ENCODE measurements around the gene WHRN. TPM values are rescaled to one million over a fixed set of nuclear protein-coding genes. Genes with fewer than 3 reads are reported as not detected.

WHRN gene
- total and polyA plus RNA-seq, 2 of the 8 experiments (the other 6 are each of a cell fraction or from before 2014, with no cell fraction given), result 4.4 to 7.7 TPM

GRCh38 chr9:114460513-114461199 lies 44.6 kb downstream of the WHRN start:
- Histone ChIP-seq H4K8ac (ENCODE audit: extremely low read depth, insufficient read depth, low read length) (no peak overlapping the region), H3K23me2 (ENCODE audit: low read depth, low read length) (no peaks in the 10 kb centered on the region), H2BK15ac (ENCODE audit: low read length) (no peak overlapping the region), H3K4me2 (ENCODE audit: insufficient read depth in 1 of 2, low read depth in 2 of 2, low read length in 2 of 2) (no peak overlapping the region), H2BK12ac (ENCODE audit: low read depth, low read length) (no peak overlapping the region), H4K5ac (ENCODE audit: insufficient read length, low read depth, low read length) (no peak overlapping the region), H2BK120ac (replicated peaks; ENCODE audit: low read depth, low read length) (no peak overlapping the region), H3K4ac (replicated peaks; ENCODE audit: insufficient read length, low read depth, low read length) (no peak overlapping the region), H2AK5ac (ENCODE audit: low read depth, low read length) (no peak overlapping the region), H3K27me3 (replicated peaks in 1 of 4; ENCODE audit: control insufficient read depth in 3 of 4, extremely low read depth in 1 of 4, insufficient read depth in 3 of 4, low read length in 3 of 4) (no peaks in the 10 kb centered on the region), H3K4me1 (replicated peaks in 1 of 4; ENCODE audit: control insufficient read depth in 3 of 4, insufficient read depth in 4 of 4, low read length in 3 of 4) (peaks cover 5 to 13% (median 8%) of the 10 kb centered on the region in 4 experiments; a peak in 5 of 7 replicates), H3K27ac (ENCODE audit: low read depth, low read length) (no peak overlapping the region), H3K4me3 (ENCODE audit: extremely low read depth in 1 of 4, insufficient read depth in 2 of 4, low read depth in 3 of 4, low read length in 4 of 4) (no peak overlapping the region), H3K9ac (replicated peaks in 1 of 4; ENCODE audit: extremely low read depth in 1 of 4, low read depth in 3 of 4, low read length in 3 of 4) (no peak overlapping the region), H2BK5ac (ENCODE audit: low read depth, low read length) (no peak overlapping the region), H3K18ac (ENCODE audit: extremely low read depth, low read length) (no peak overlapping the region), H3K9me3 (ENCODE audit: insufficient read depth in 2 of 2, low read depth in 1 of 2, low read length in 1 of 2) (no peaks in the 10 kb centered on the region), H4K91ac (replicated peaks; ENCODE audit: insufficient read length, low read length) (no peak overlapping the region), H3K23ac (ENCODE audit: insufficient read length) (no peak overlapping the region), H3K79me1 (ENCODE audit: low read depth, low read length) (no peaks in the 10 kb centered on the region), H3K56ac (replicated peaks; ENCODE audit: insufficient read length, low read depth, low read length) (no peak overlapping the region), H2BK20ac (ENCODE audit: low read length) (no peak overlapping the region), H3K36me3 (ENCODE audit: control insufficient read depth in 2 of 4, insufficient read depth in 4 of 4, low read length in 3 of 4) (no peaks in the 10 kb centered on the region), H2AFZ (ENCODE audit: low read length) (no peak overlapping the region), H3K79me2 (ENCODE audit: control insufficient read depth in 1 of 2, insufficient read depth in 2 of 2, low read length in 2 of 2) (no peaks in the 10 kb centered on the region), H4K20me1 (replicated peaks in 1 of 2; ENCODE audit: control insufficient read depth in 1 of 2, insufficient read depth in 2 of 2, low read length in 2 of 2) (no peaks in the 10 kb centered on the region), H3K14ac (ENCODE audit: insufficient read length) (no peak overlapping the region)
- DNase-seq (ENCODE audit: low read depth in 1 of 2, low spot score in 2 of 2) (peak in 1 of 2 experiments; percentile 43), FAIRE-seq (no peak)
- CTCF ChIA-PET (ENCODE audit: partially characterized antibody), result interaction anchor here (0.6 to 2.0 kb wide), 6 partner anchors 10 to 1257 kb away, joined by 3 to 5 read pairs (median 3); no protein-coding TSS in a partner anchor
- POLR2A ChIA-PET (ENCODE audit: partially characterized antibody), result interaction anchor here (1.0 to 1.1 kb wide), 2 partner anchors 14 to 16 kb away, joined by 3 read pairs; no protein-coding TSS in a partner anchor
- 66% methylated on average over 8 of the region's 8 CpGs; no CpG with 5 or more reads in 1 of the 2 experiments for WGBS, 2 experiments (ENCODE audit: extremely low coverage in 1 of 2, insufficient coverage in 1 of 2, insufficient read length in 1 of 2, insufficient replicate concordance in 2 of 2, low coverage in 1 of 2, low lambda C conversion rate in 2 of 2, missing lambda C conversion rate in 1 of 2)
- TF ChIP-seq RNF2 (IDR thresholded peaks at IDR 0.05; ENCODE audit: borderline replicate concordance, low read depth, low read length, missing control alignments, poor library complexity, severe bottlenecking) (no peak), TCF12 (IDR thresholded peaks at IDR 0.05; ENCODE audit: low read depth, low read length) (no peak), JUN (IDR thresholded peaks at IDR 0.05; ENCODE audit: low read depth, low read length) (no peak), ASH2L (IDR thresholded peaks at IDR 0.05; ENCODE audit: low read length) (no peak), EP300 (IDR thresholded peaks at IDR 0.05; ENCODE audit: borderline replicate concordance in 1 of 2, low read depth in 2 of 2, low read length in 2 of 2) (no peak), CREB1 (IDR thresholded peaks at IDR 0.05) (no peak), CTCF (IDR thresholded peaks at IDR 0.05; ENCODE audit: control extremely low read depth in 1 of 3, insufficient read depth in 1 of 3, low read depth in 1 of 3, low read length in 3 of 3) (no peak), USF2 (IDR thresholded peaks at IDR 0.05; ENCODE audit: low read length) (no peak)

Data from H1 (cell line).